HAP-1 (cell line): ENCODE results near the gene AP4E1.
"Not testable (repeated sequence)": the region's sequence is repeated elsewhere in the genome, so short reads cannot be mapped to it uniquely, and the experiment has no call there.

Source experiments
- DNase-seq, 2 experiments: peaks; one replicate each; pipeline ENCODE4 v3.0.0-alpha.2; 2016 to 2020; ENCODE audit warnings: low spot score in 2 of 2
- H3K27me3 ChIP-seq: fragments of 250-450 bp; sonication (Bioruptor Pico); 2 replicates; pipeline ENCODE4 v1.5.1; 2020; ENCODE audit warnings: low read depth, mild to moderate bottlenecking, moderate library complexity
- H3K36me3 ChIP-seq: fragments of 250-450 bp; sonication (Bioruptor Pico); replicated peaks from 2 replicates; pipeline ENCODE4 v1.5.1; 2020; ENCODE audit warnings: mild to moderate bottlenecking
- H3K4me1 ChIP-seq: fragments of 250-450 bp; sonication (Bioruptor Pico); 2 replicates; pipeline ENCODE4 v1.5.1; 2020; ENCODE audit warnings: mild to moderate bottlenecking
- H3K4me3 ChIP-seq: fragments of 250-450 bp; sonication (Bioruptor Pico); 2 replicates; pipeline ENCODE4 v1.5.1; 2020; ENCODE audit warnings: mild to moderate bottlenecking, moderate library complexity
- H3K9me3 ChIP-seq: fragments of 250-450 bp; sonication (Bioruptor Pico); 2 replicates; pipeline ENCODE4 v1.5.1; 2020; ENCODE audit warnings: mild to moderate bottlenecking, moderate library complexity
- in situ Hi-C: fragments of 300-500 bp; cut with MboI; formaldehyde crosslinking; loops from 3 replicates; pipeline ENCODE4 v1.14.3; 2020; ENCODE audit warnings: low sequenced_read_pairs, inconsistent platforms, mixed read lengths

AP4E1 gene

DNA sequence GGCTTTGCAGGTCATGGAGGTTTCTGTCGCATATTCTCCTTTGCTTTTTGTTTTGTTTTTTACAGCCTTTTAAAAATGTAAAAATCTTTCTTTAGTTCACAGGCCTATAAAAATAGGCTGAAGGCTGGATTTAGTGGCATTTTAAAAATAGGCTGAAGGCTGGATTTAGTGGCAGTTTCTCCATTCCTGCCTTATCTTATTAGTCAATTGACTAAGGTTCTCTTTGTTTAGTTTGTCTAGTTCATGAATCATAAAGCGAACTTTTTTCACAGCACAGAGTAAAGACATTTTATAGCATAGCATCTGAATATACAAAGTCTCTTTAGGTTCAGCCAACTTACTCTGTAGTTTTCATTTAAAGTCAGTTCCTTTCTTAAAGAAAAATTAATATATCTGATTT is 31.4 kb downstream of the AP4E1 start:
- H3K27me3 ChIP-seq: no peaks in the 10 kb centered on the region
- no peaks in the 10 kb centered on the region for H3K9me3 ChIP-seq
- in situ Hi-C loops: no loop called here
- DNase-seq: peak; percentile 26 to 96
- no peaks in the 10 kb centered on the region for H3K36me3 ChIP-seq
- H3K4me1 ChIP-seq: peaks cover 14% of the 10 kb centered on the region
- no peak overlapping the region for H3K4me3 ChIP-seq

DNA sequence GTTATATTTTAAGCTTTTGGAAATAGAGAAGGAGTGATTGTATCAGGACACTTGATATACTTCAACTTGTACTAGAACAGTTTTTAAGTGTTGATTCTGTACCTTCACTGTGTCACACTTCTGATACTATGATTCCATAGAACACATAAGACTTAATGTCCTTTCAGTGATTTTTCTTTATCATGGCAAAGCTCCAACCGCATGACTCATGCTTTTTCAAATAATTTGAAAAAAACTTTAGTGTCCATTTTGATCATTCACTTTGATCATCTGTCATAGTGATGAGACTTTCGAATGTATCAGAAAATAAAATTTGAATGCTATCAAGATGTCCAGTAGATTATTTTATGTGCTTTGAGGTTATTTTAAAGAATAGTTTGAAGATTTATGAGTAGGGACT is 32.0 kb downstream of the AP4E1 start:
- H3K4me1 ChIP-seq: peaks cover 14% of the 10 kb centered on the region
- in situ Hi-C loops: no loop called here
- DNase-seq: peak in 1 of 2 experiments; percentile 28
- H3K4me3 ChIP-seq: no peak overlapping the region
- H3K9me3 ChIP-seq: no peaks in the 10 kb centered on the region
- H3K27me3 ChIP-seq: no peaks in the 10 kb centered on the region
- 0 out of 2 replicates have a peak, but pooled peaks cover 3% of the 10 kb centered on the region for H3K36me3 ChIP-seq

DNA sequence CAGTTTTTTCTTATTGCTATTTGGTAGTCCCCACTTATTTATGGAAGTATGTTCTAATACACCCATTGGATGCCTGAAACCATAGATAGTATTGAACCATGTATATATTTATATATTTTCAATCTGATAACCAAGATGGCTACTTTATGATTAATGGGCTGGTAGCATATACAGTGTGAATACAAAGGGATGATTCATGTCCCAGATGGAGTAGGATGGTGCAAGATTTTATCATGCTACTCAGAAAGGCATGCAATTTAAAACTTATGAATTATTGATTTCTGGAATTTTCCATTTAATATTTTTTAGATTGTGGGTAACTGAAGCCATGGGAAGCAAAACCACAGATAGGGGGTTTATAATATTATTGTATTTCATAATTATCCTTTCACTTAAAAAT is 35.2 kb downstream of the AP4E1 start:
- Histone ChIP-seq H3K4me1 (peaks cover 14% of the 10 kb centered on the region), H3K36me3 (0 out of 2 replicates have a peak, but pooled peaks cover 3% of the 10 kb centered on the region), H3K27me3 (no peaks in the 10 kb centered on the region), H3K9me3 (no peaks in the 10 kb centered on the region), H3K4me3 (no peak overlapping the region)
- no peak for DNase-seq
- in situ Hi-C loops: no loop called here

DNA sequence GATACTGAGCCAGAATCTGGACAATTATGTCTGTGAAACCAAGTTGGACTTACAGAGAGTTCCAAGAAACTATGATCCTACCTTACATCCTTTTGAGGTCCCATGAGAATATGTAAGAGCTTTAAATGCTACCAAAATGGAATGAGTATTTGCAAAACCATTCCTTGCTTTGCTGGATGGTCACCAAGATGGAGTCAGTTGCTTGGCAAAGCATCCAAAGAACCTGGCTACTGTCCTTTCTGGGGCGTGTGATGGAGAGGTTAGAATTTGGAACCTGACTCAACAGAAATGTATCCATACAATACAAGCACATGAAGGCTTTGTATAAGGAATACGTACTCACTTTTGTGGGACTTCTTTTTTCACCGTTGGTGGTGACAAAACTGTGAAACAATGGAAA is 36.2 kb downstream of the AP4E1 start:
- Histone ChIP-seq H3K9me3 (no peaks in the 10 kb centered on the region), H3K4me1 (peaks cover 10% of the 10 kb centered on the region), H3K27me3 (no peaks in the 10 kb centered on the region), H3K4me3 (no peak overlapping the region), H3K36me3 (peaks cover 3% of the 10 kb centered on the region; the same call in 1 of the 2 replicates)
- no peak for DNase-seq
- in situ Hi-C loops: no loop called here

DNA sequence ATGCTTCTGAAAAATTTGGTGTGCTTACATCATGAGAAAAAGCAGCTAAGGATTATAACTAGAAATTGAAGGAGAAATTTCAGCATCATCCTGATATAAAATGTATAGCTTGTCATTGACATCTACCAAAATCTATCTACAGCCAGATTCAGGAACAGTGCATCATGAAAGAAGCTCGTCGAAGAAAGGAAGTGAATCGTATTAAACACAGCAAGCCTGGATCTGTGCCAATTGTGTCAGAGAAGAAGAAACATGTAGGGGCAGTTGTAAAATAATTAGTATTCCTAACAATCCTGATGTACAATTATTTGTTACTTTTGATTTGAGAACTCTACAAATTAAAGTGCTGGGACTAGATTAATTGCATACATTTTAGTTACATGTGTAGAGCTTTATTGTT is 37.2 kb downstream of the AP4E1 start:
- Histone ChIP-seq H3K4me1 (peaks cover 3% of the 10 kb centered on the region), H3K27me3 (no peaks in the 10 kb centered on the region), H3K36me3 (peaks cover 3% of the 10 kb centered on the region; the same call in 1 of the 2 replicates), H3K4me3 (no peak overlapping the region), H3K9me3 (no peaks in the 10 kb centered on the region)
- DNase-seq: no peak
- in situ Hi-C loops: no loop called here

DNA sequence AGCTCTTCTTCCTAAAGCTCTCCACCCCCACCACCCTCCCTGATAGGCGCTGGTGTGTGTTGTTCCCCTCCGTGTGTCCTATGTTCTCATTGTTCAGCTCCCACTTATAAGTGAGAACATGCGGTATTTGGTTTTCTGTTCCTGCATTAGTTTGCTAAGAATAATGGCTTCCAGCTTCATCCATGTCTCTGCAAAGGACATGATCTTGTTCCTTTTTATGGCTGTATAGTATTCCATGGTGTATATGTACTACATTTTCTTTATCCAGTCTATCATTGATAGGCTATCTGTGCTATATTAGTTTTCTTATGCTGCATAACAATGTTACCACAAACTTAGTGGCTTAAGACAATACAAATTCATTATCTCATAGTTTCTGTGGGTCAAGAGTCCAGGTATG is 42.3 kb downstream of the AP4E1 start:
- H3K36me3 ChIP-seq, H3K9me3 ChIP-seq, in situ Hi-C loops, DNase-seq, H3K27me3 ChIP-seq, H3K4me1 ChIP-seq, H3K4me3 ChIP-seq: not testable (repeated sequence)

DNA sequence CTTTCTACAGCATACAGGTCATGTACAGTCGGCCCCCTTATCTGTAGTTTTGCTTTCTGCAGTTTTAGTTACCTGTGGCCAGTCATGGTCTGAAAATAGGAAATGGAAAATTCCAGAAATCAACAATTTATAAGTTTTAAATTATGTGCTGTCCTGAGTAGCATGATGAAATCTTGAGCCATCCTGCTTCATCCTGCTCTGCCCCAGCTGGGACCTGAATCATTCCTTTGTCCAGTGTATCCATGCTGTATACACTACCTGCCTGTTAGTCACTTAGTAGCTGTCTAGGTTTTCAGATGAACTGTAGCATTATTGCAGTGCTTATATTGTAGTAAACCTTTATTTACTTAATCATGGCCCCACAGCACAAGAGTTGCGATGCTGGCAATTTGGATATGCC is 44.8 kb downstream of the AP4E1 start:
- Histone ChIP-seq H3K4me3 (no peak overlapping the region), H3K9me3 (no peaks in the 10 kb centered on the region), H3K4me1 (peaks cover 5% of the 10 kb centered on the region), H3K36me3 (peaks cover 4% of the 10 kb centered on the region), H3K27me3 (no peaks in the 10 kb centered on the region)
- in situ Hi-C loops: no loop called here
- DNase-seq: no peak

DNA sequence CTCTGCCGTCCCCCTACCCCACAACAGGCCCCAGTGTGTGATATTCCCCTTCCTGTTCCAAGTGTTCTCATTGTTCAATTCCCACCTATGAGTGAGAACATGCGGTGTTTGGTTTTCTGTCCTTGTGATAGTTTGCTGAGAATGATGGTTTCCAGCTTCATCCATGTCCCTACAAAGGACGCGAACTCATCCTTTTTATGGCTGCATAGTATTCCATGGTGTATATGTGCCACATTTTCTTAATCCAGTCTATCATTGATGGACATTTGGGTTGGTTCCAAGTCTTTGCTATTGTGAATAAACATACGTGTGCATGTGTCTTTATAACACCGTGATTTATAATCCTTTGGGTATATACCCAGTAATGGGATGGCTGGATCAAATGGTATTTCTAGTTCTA is 46.4 kb downstream of the AP4E1 start:
- H3K27me3 ChIP-seq, in situ Hi-C loops, DNase-seq, H3K4me3 ChIP-seq, H3K4me1 ChIP-seq, H3K9me3 ChIP-seq: not testable (repeated sequence)
- peaks cover 14% of the 10 kb centered on the region for H3K36me3 ChIP-seq

DNA sequence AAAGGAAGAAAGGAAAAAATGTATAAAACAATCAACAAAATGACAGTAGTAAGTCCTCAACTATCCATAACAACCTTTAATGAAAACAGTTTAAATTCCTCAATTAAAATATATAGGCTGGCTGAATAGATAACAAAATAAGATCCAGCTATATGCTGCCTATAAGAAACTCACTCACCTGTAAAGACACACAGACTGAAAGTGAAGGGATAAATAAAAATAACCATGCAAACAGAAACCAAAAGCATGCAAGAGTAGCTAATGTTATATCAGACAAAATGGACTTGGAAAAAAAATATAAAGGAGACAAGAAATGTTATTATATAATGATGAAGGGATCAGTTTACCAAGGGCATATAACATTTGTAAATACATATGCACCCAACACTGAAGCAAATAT is 51.2 kb downstream of the AP4E1 start:
- peaks cover 21% of the 10 kb centered on the region for H3K36me3 ChIP-seq
- no peak overlapping the region for H3K4me3 ChIP-seq
- 0 out of 2 replicates have a peak, but pooled peaks cover 2% of the 10 kb centered on the region for H3K9me3 ChIP-seq
- H3K4me1 ChIP-seq: peaks cover 9% of the 10 kb centered on the region
- DNase-seq: no peak
- H3K27me3 ChIP-seq: no peaks in the 10 kb centered on the region
- in situ Hi-C loops: no loop called here

DNA sequence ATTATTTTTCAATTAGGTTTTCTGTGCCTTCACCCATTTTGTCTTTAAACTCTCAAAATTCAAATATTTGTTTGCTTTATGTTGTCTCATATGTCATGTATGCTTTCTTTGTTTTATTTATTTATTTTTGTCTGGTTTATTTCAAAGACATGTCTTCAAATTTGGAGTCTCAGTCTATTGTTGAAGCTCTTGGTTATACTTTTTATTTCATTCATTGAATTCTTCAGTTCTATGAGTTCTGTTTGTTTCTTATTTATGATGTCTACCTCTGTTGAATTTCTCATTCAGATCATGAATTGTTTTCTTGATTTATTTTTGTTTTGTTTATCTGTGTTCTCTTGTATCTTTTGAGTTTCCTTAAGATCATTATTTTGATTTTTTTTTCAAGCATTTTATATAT is 55.6 kb downstream of the AP4E1 start:
- DNase-seq: no peak
- in situ Hi-C loops: no loop called here
- H3K9me3 ChIP-seq: 0 out of 2 replicates have a peak, but pooled peaks cover 2% of the 10 kb centered on the region

DNA sequence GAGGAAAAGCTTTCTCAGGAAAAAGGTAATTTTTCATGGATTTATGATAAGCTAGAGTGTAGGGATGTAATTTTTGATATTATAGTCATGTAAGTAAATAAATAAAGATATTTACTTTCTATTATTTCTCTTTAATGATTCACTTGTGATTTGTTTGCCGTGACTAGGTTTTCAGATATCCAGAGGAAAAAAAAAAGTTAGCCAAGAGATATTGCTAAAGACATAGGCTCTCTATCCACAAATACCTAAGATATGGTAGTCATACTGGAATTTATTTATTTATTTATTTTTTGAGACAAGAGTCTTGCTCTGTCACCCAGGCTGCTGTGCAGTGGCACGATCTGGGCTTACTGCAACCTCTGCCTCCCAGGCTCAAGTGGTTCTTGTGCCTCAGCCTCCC is 59.9 kb downstream of the AP4E1 start:
- no peak for DNase-seq
- in situ Hi-C loops: no loop called here
- Histone ChIP-seq H3K36me3 (peaks cover 6% of the 10 kb centered on the region; the same call in 1 of the 2 replicates), H3K27me3 (no peaks in the 10 kb centered on the region), H3K4me3 (no peak overlapping the region), H3K4me1 (no peaks in the 10 kb centered on the region), H3K9me3 (0 out of 2 replicates have a peak, but pooled peaks cover 3% of the 10 kb centered on the region)

More for the DNA sequence above, 55.6 kb downstream of the AP4E1 start:
- Histone ChIP-seq H3K4me3 (no peak overlapping the region), H3K4me1 (no peaks in the 10 kb centered on the region), H3K27me3 (no peaks in the 10 kb centered on the region), H3K36me3 (peaks cover 14% of the 10 kb centered on the region)

DNA sequence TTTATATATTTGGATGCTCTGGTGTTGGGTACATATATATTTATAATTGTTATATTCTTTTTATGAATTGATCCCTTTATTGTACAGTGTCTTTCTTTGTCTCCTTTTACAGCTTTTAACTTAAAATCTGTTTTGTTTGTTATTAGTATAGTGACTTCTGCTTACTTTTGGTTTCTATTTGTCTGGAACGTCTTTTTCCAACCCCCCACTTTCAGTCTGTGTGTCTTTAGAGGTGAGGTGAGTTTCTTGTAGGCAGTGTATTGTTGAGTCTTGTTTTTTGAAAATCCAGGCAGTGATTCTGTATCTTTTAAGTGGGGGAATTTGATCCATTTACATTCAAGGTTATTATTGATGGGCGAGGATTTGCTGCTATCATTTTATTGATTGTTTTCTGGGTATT is 62.0 kb downstream of the AP4E1 start:
- peaks cover 6% of the 10 kb centered on the region; the same call in 1 of the 2 replicates for H3K36me3 ChIP-seq
- H3K27me3 ChIP-seq: no peaks in the 10 kb centered on the region
- H3K4me1 ChIP-seq: no peaks in the 10 kb centered on the region
- no peak overlapping the region for H3K4me3 ChIP-seq
- no peak for DNase-seq
- H3K9me3 ChIP-seq: 0 out of 2 replicates have a peak, but pooled peaks cover 3% of the 10 kb centered on the region
- in situ Hi-C loops: no loop called here

DNA sequence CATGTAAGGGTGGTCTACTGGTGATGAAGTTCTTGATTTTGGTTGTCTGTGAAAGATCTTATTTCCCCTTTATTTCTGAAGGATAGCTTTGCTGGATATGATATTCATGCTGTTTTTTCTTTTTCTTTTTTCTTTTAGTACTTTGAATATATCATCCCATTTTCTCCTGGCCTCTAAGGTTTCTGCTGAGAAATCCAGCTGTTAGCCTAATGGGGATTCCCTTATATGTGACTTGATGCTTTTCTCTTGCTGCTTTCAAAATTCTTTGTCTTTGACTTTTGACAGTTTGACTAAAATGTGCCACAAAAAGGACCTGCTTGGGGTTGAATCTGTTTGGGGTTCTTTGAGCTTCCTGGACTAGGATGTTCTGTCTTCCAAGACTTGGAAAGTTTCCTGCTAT is 62.6 kb downstream of the AP4E1 start:
- Histone ChIP-seq H3K4me3 (no peak overlapping the region), H3K36me3 (peaks cover 6% of the 10 kb centered on the region; the same call in 1 of the 2 replicates), H3K4me1 (no peaks in the 10 kb centered on the region), H3K9me3 (0 out of 2 replicates have a peak, but pooled peaks cover 3% of the 10 kb centered on the region), H3K27me3 (no peaks in the 10 kb centered on the region)
- no peak for DNase-seq
- in situ Hi-C loops: no loop called here

DNA sequence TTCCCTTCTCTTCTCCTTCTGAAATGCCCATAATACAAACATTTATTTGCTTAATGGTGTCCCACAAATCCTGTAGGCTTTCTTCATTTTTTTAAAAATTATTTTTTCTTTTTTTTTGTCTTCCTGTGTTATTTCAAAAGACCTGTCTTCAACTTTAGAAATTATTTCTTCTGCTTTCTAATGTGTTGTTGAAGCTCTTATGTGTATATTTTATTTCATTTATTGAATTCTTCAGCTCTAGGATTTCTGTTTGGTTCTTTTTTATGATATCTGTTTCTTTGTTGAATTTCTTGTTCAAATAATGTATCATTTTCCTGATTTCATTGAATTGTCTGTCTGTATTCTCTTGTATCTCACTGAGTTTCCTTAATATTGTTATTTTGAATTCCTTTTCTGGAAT is 63.1 kb downstream of the AP4E1 start:
- in situ Hi-C loops: no loop called here
- H3K4me3 ChIP-seq: no peak overlapping the region
- H3K36me3 ChIP-seq: peaks cover 6% of the 10 kb centered on the region; the same call in 1 of the 2 replicates
- DNase-seq: no peak
- H3K4me1 ChIP-seq: no peaks in the 10 kb centered on the region
- no peaks in the 10 kb centered on the region for H3K27me3 ChIP-seq
- 0 out of 2 replicates have a peak, but pooled peaks cover 3% of the 10 kb centered on the region for H3K9me3 ChIP-seq

DNA sequence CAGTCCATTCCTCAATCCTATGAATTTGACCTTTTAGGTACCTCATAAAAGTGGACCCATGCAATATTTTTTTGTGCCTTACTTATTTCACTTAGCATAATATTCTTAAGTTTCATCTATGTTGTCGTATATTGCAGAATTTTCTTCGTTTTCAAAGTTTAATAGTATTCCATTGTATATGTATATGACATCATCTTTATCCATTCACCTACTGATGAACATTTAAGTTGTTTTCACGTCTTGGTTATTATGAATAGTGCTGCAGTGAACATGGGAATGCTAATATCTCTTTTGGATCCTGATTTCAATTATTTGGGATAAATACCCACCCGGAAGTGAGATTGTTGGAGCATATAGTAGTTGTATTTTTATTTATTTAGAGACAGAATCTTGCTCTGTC is 65.1 kb downstream of the AP4E1 start:
- in situ Hi-C loops: no loop called here
- H3K9me3 ChIP-seq: 0 out of 2 replicates have a peak, but pooled peaks cover 3% of the 10 kb centered on the region

More for the DNA sequence above, 65.1 kb downstream of the AP4E1 start:
- Histone ChIP-seq H3K27me3 (no peaks in the 10 kb centered on the region), H3K4me3 (no peak overlapping the region), H3K36me3 (peaks cover 6% of the 10 kb centered on the region; the same call in 1 of the 2 replicates), H3K4me1 (no peaks in the 10 kb centered on the region)
- no peak for DNase-seq
